ENCODE measurements around the gene FHIP1A. TPM values are rescaled to one million over a fixed set of nuclear protein-coding genes. Genes with fewer than 3 reads are reported as not detected.
A peak's percentile ranks its signal among the peaks of the same experiment; 100 is the strongest.

The FHIP1A gene
- total RNA-seq, 1 experiment from 2014 or later = 1.8 TPM

DNA sequence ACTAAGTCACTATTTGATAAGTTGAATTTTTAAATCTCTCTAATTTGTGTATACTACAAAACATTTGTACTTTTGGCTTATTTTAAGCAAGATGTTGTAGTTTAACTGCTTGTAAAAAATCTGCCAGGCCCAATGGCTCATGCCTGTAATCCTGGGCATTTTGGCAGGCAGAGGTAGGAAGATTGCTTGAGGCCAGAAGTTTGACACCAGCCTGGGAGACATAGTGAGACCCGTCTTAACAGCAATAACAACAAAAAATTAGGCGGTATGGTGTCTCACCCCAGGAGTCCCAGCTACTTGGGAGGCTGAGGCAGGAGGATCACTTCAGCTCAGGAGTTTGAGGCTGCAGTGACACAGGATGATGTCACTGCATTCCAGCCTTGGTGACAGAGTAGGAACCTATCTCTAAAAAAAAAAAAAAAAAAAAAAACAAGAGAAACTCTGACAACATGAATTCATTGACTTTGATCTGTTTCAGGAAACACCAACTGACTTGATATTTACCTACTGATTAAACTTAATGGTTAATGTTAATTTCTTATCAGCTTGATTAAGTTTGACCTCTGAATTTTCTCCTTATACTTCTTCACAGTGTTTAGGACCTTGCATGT, 8.9 kb downstream of the FHIP1A start:
- no peak for DNase-seq (ENCODE audit: low spot score)

DNA sequence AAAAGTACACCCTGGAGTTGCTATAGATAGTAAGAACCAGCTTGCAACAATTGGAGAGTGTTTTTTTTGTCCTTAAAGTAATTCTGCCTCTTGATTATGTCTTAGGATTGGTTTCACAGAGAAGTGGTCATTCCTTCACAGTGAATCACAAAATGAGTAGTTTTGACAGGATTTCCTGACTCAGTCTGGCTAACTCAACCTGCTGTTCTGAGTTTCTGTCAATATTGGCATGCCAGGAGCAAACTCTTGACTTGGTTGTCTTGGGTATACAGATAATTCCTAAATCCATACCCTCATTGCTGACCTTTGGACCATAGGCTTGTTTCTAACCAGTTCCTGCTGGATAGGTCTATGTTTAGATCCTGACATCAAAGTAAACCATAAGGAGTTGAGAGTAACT, 9.4 kb downstream of the FHIP1A start:
- peak; percentile 16 for DNase-seq (ENCODE audit: low spot score)

GRCh38 chr4:151418856-151419255, 9.9 kb downstream of the FHIP1A start:
- DNase-seq (ENCODE audit: low spot score) = no peak

DNA sequence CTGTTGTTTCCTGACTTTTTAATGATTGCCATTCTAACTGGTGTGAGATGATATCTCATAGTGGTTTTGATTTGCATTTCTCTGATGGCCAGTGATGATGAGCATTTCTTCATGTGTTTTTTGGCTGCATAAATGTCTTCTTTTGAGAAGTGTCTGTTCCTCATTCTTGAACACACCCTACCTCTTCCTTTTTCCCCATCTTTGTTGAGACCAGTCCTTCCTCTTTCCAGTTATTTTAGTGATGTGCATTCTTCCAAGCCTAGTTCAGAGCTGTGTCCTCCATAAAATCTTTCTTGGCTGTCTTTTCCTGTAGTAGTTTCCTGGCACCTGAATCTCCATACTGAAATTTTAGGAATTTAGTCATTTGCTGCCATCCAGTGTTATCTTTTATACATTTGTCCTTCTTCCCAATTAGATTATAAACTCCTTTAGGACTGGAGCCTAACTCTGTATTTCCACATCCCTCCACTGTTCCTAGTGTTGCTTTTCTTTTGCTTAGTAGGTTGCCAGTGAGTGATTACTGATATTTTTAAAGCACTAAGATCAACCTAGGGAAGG, 11.4 kb downstream of the FHIP1A start:
- DNase-seq (ENCODE audit: low spot score) = no peak

DNA sequence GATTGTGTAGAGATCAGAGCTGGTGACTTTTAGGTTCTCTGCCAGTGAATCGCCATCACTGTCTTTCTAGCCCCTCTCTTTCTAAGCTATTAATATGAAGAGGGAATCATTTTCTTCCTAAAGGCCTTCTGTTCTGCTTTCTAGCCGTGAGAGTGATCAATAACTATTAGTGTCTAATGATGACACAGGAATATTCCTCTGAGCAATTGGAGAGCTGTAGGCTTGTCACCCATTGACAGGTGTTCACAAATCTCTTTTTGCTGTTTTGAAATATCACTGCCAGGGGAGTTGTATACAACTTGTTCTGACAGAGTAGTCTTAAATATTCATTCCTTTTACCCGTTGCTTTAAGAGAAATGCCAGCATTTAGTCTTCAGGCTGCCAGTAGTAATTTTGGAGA, 13.9 kb downstream of the FHIP1A start:
- DNase-seq (ENCODE audit: low spot score) = no peak

DNA sequence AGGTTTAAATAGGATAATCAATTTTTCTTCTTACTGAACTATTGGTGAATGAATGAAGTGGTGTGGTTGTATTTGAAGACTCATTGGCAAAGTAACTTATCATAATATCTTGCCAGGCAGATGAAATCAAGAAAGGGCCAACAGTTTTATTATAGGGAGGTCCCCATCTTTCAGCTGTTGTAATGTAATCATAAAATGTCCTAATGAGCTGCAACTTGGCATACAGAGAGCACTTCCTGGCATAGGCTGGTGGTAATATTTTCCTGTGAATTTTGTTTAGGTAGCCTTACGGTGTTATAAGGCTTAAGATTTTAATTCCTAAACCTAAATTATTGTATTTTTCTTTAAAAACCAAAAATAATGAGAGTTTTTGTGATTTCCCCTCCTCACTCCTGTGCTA, 17.5 kb downstream of the FHIP1A start:
- no peak for DNase-seq (ENCODE audit: low spot score)

GRCh38 chr4:151427266-151427665, 18.3 kb downstream of the FHIP1A start:
- no peak for DNase-seq (ENCODE audit: low spot score)

GRCh38 chr4:151428346-151428745, 19.4 kb downstream of the FHIP1A start:
- no peak for DNase-seq (ENCODE audit: low spot score)

DNA sequence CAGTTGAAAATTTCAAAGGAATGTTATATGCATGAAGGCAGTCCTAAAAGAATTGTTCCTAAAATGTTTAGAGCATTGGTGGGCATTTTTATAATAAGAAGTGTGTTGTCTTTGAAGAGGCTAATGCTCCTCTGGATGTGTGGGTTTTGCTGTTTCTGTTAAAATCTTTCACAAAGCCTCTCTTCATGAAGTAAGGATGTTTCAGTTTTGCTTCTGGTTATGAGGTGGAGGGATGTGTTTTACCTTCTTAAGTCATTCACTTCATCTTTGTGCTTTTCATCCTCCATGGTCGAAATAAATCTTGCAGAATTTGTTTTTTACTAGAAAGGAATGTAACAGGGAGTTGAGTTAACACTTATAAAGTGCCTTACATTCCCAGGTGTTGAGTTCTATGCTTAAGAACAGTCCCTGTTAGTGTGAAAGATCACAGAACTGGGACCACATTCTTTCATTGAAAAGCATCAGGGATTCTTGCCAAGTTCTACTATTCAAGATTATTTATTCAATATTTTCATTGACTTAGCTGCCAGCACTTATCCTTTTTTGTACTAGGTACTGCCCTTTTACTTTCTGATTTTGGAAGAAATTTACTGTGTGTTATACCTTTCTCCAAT, 21.1 kb downstream of the FHIP1A start:
- DNase-seq (ENCODE audit: low spot score) = no peak

- no peak for DNase-seq (ENCODE audit: low spot score)
These were observed 21.9 kb downstream of the FHIP1A start for GRCh38 chr4:151430740-151431457.

- no peak for DNase-seq (ENCODE audit: low spot score)
These were observed 22.8 kb downstream of the FHIP1A start for GRCh38 chr4:151431728-151432127.

DNA sequence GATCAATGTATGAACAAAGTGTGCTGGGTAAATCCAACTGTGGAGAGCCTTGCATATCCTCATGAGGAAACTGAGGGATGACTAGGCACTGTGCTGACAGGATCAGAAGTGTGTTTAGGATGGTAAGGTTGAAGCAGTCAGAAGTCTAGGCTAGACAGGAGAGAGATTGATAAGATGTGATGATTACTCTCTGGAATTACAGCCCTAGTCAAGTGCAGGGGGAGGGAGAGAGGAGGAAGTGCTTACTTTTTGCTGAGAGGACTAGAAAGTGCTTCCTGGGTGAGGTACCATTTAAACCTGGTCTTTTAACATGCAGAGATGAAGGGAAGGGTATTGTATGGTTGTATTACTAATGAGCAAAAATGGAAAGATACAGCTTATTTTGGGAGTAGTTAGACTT, 23.7 kb downstream of the FHIP1A start:
- DNase-seq (ENCODE audit: low spot score) = no peak

- DNase-seq (ENCODE audit: low spot score) = no peak
These were observed 25.3 kb downstream of the FHIP1A start for GRCh38 chr4:151434183-151434860.

DNA sequence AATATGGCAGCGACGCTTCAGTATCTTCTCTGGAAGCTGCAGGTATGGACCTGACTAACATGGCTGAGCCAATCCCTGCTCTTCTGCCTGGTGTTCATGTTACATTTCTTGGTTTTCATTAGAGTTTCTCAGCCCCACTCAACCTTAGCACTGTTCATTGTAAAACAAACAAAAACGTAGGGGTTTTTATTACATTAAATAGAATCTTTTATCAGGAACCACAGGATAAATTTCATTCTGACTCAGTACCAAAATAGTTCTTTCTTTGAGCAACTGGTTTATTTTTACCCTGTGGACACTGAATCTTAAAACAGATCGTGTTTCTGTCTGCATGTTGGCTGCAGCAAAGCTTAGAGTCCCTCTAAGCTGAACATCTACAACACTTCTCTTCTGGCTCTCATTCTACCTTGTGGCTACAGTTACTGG, 27.1 kb downstream of the FHIP1A start:
- DNase-seq (ENCODE audit: low spot score) = peak; percentile 26

GRCh38 chr4:151437505-151437904, 28.5 kb downstream of the FHIP1A start:
- DNase-seq (ENCODE audit: low spot score) = no peak

DNA sequence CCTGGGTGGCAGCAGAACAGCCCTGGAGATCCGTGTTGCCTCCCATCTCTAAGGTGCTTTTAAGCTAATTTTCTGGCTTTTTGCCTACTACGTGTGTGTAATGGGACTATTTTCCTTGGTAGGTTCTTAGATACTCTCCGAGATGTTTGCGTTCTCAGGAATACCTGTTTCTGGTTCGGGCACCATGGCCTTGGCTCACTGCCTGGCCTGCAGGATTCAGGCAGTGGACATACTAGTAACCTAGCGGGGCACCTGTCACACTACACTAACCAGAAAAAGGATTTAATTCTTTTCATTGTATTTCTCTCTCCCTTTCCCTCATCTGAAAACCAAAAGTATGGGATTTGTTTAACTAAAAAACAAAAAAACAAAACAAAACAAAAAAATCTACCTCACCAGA, 29.2 kb downstream of the FHIP1A start:
- no peak for DNase-seq (ENCODE audit: low spot score)

DNA sequence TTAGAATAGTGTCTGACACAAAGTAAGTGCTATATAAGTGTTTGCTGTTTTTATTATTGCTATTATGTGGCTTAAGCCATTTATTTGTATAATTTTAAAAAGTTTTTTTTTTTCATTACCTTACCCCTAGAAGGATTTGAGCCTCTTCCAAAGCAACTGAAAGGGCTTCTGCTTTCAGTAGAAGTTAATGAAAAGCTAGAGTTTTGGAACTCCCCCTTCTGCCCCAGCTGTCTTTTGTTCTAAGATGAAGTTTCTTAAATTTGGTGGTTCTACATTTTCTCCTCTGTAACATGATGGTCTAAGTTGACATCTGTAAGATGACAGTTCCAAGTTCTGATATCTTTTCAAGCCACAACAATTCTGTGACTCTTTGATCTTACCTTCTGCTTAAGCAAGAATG, 30.3 kb downstream of the FHIP1A start:
- DNase-seq (ENCODE audit: low spot score) = no peak

DNA sequence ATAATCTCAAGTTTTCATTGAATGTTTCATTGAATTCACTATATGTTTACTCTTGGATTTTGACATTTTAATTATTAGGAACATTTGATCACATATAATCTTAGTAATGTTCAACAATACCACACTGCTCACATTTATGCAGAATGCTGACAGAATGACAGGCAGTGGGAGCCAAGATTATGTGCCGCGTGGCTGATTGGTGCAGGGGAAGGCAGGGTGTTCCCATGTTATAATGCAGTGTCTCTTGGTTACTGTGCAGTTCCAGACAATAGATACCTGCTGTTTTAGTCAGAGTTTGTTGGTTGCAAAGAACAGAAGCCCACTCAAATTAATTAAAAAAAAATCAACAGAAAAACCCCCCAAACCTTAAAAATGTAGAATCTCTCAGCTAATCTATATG, 33.0 kb downstream of the FHIP1A start:
- DNase-seq (ENCODE audit: low spot score) = no peak

DNA sequence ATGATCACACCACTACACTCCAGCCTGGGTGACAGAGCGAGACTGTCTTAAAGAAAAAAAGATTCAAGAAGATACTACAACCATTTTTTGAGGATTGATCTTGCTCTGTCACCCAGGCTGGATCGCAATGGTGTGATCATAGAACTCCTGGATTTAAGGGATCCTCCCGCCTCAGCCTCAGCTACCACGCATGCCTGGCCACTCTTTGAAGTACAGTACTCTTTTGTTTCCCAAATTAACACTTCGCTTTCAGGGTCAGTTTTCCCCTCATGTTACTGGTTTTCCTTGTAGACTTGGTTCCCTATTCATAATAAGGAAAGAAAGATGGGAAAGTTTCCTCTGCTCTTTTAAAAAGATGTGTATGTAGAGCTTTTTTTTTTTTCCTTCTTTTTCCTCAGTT, 34.3 kb downstream of the FHIP1A start:
- no peak for DNase-seq (ENCODE audit: low spot score)

DNA sequence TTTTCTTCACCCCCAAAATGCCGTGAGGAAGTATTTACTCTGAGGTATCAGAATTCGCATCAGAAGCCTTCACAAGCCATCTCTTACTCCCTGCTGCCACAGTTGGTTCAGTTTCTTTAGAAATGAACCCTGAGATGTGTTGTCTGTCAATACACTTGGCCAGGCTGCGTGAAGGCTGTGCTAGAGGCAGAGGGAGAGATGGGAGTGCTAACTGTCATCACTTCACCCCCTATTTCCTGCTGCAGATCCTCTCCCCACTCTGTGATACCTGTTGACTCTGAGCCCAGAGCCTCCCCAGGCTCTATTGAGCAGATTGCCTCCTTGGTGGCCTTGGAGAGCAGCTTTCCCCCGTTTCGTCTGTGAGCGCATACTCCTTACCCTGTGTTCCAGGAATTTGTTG, 34.8 kb downstream of the FHIP1A start:
- no peak for DNase-seq (ENCODE audit: low spot score)

DNA sequence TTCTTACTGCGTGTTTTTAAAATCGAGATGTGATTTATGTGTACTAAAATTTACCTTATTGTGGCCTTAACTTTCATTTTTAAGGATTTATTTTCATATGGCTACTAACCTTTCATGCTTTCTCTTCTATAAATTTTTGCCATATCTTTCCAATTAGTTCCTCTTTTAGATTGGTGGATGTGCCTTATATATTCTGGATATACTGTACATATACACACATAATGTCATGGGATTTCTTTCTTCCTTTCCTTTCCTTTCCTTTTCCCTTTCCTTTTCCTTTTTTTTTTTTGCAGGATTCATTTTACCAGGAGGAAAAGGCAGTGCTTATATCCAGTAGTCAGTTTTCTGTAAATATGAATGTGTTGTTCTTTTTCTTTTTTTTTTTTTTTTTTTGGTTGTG, 37.2 kb downstream of the FHIP1A start:
- DNase-seq (ENCODE audit: low spot score) = no peak

GRCh38 chr4:151454513-151454912, 45.5 kb downstream of the FHIP1A start:
- DNase-seq (ENCODE audit: low spot score) = no peak

Data from H4 (cell line).